ENCODE measurements around the gene ILDR2. TPM values are rescaled to one million over a fixed set of nuclear protein-coding genes. Genes with fewer than 3 reads are reported as not detected.

The ILDR2 gene
- total and polyA plus RNA-seq, 2 donors (not counting 3 experiments of a cell fraction or from before 2014, with no cell fraction given), result not detected

GRCh38 chr1:166939741-166940375 is 35.5 kb downstream of the ILDR2 start:
- no peak for DNase-seq (ENCODE audit: low read depth, low spot score)
- no peaks in the 10 kb centered on the region for H3K36me3 ChIP-seq (ENCODE audit: control insufficient read depth in 2 of 2, extremely low read depth in 1 of 2, insufficient read depth in 2 of 2, low read length in 2 of 2)
- H3K4me1 ChIP-seq (ENCODE audit: control insufficient read depth, extremely low read depth, insufficient read depth, low read length), result no peaks in the 10 kb centered on the region
- no peak overlapping the region for H2AFZ ChIP-seq (ENCODE audit: low read depth, low read length)
- no peaks in the 10 kb centered on the region for H3K9me1 ChIP-seq (replicated peaks; ENCODE audit: control insufficient read depth, extremely low read depth, insufficient read depth, low read length)
- POLR2A ChIA-PET, result no interaction called here
- no peaks in the 10 kb centered on the region for H3K79me2 ChIP-seq (ENCODE audit: control insufficient read depth, insufficient read depth, low read length)
- no TSS peak for BruUV-seq (replicated peaks)
- no peak overlapping the region for H3K4me2 ChIP-seq (ENCODE audit: insufficient read depth, low read length)
- TF ChIP-seq, protein P1, sequence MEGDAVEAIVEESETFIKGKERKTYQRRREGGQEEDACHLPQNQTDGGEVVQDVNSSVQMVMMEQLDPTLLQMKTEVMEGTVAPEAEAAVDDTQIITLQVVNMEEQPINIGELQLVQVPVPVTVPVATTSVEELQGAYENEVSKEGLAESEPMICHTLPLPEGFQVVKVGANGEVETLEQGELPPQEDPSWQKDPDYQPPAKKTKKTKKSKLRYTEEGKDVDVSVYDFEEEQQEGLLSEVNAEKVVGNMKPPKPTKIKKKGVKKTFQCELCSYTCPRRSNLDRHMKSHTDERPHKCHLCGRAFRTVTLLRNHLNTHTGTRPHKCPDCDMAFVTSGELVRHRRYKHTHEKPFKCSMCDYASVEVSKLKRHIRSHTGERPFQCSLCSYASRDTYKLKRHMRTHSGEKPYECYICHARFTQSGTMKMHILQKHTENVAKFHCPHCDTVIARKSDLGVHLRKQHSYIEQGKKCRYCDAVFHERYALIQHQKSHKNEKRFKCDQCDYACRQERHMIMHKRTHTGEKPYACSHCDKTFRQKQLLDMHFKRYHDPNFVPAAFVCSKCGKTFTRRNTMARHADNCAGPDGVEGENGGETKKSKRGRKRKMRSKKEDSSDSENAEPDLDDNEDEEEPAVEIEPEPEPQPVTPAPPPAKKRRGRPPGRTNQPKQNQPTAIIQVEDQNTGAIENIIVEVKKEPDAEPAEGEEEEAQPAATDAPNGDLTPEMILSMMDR (IDR thresholded peaks at IDR 0.05; ENCODE audit: extremely low read depth in 1 of 2, insufficient read depth in 1 of 2, low read depth in 1 of 2, low read length in 2 of 2), result no peak
- TF ChIP-seq MYC (IDR thresholded peaks at IDR 0.05; ENCODE audit: low read depth, low read length), result no peak
- TF ChIP-seq JUN (IDR thresholded peaks at IDR 0.05; ENCODE audit: borderline replicate concordance, insufficient read depth, insufficient read length, low read depth), result no peak
- no peak for TF ChIP-seq POLR2AphosphoS5 (IDR thresholded peaks at IDR 0.05; ENCODE audit: insufficient read depth, low read depth, low read length)
- no peak for TF ChIP-seq GATA2 (IDR thresholded peaks at IDR 0.05; ENCODE audit: insufficient read depth, insufficient read length, low read depth, low read length)
- TF ChIP-seq POLR2A (IDR thresholded peaks at IDR 0.05; ENCODE audit: low read depth, low read length), result no peak
- no peak for TF ChIP-seq EZH2 (IDR thresholded peaks at IDR 0.05; ENCODE audit: borderline replicate concordance, low read depth, low read length, severe bottlenecking)
- TF ChIP-seq MAX (IDR thresholded peaks at IDR 0.05; ENCODE audit: insufficient read depth, insufficient read length), result no peak
- TF ChIP-seq FOS (IDR thresholded peaks at IDR 0.05; ENCODE audit: borderline replicate concordance, insufficient read depth, low read length), result no peak
- H3K9me3 ChIP-seq (replicated peaks; ENCODE audit: control insufficient read depth, insufficient read depth, low read length), result no peaks in the 10 kb centered on the region
- dilution Hi-C loops (cut with MboI; ENCODE audit: extremely low pct_ligation_motif_present, low sequenced_read_pairs), result no loop called here
- no peaks in the 10 kb centered on the region for H3K27me3 ChIP-seq (ENCODE audit: control insufficient read depth in 2 of 2, insufficient read depth in 2 of 2, low read length in 2 of 2)
- H3K4me3 ChIP-seq (replicated peaks in 1 of 3; ENCODE audit: insufficient read depth in 1 of 3, low read depth in 1 of 3, low read length in 3 of 3), result no peak overlapping the region
- intact Hi-C loops (cut with micrococcal nuclease), result no loop called here
- no peak overlapping the region for H3K27ac ChIP-seq (ENCODE audit: insufficient read depth, low read depth, low read length)
- FAIRE-seq, result no peak
- H4K20me1 ChIP-seq (replicated peaks; ENCODE audit: control insufficient read depth, extremely low read depth, insufficient read depth, low read length), result no peaks in the 10 kb centered on the region
- CTCF ChIA-PET, result no interaction called here
- no peak overlapping the region for H3K9ac ChIP-seq (replicated peaks; ENCODE audit: extremely low read depth, insufficient read depth, low read length)
